HepG2 (cell line): ENCODE data around the gene ASIC3. TPM values are rescaled to one million over a fixed set of nuclear protein-coding genes. Genes with fewer than 3 reads are reported as not detected.

Experiments
- CREB1 ChIP-seq, 2 experiments: fragments of 450-650 bp in 1 of 2; IDR thresholded peaks; 2 replicates each; pipeline ENCODE4 v1.6.1; 2016 to 2017; ENCODE audit warnings: control low read depth in 1 of 2, mild to moderate bottlenecking in 1 of 2, missing compliant biosample characterization in 1 of 2, missing genetic modification characterization in 1 of 2
- CREM ChIP-seq, 2 experiments: sonication (generic) in 1 of 2; formaldehyde crosslinking in 1 of 2; IDR thresholded peaks; 2 replicates each; pipeline versions ENCODE4 v1.4.0 to v1.6.1; 2016 to 2020; ENCODE audit warnings: antibody characterized with exemption in 1 of 2, mild to moderate bottlenecking in 1 of 2, missing genetic modification reagents in 1 of 2
- HCFC1 ChIP-seq: fragments of 150-350 bp; IDR thresholded peaks from 2 replicates; pipeline ENCODE4 v1.6.1; 2014; ENCODE audit warnings: low read depth, low read length
- HDAC6 ChIP-seq: fragments of 200-600 bp; sonication (generic); IDR thresholded peaks from 2 replicates; pipeline ENCODE4 v1.7.0; 2017; ENCODE audit warnings: mild to moderate bottlenecking, antibody characterized with exemption, low read length, low read depth
- KLF13 ChIP-seq: sonication (generic); formaldehyde crosslinking; IDR thresholded peaks from 2 replicates; pipeline ENCODE4 v1.4.0; 2020; ENCODE audit warnings: mild to moderate bottlenecking, missing genetic modification reagents
- KMT2A ChIP-seq: sonication (generic); formaldehyde crosslinking; IDR thresholded peaks from 2 replicates; pipeline ENCODE4 v1.4.0; 2020; ENCODE audit warnings: missing genetic modification reagents
- NFKBIZ ChIP-seq: IDR thresholded peaks from 2 replicates; pipeline ENCODE4 v1.6.1; 2018; ENCODE audit warnings: missing genetic modification reagents, missing compliant biosample characterization
- NR2F6 ChIP-seq, 2 experiments: IDR thresholded peaks; 2 replicates each; pipeline ENCODE4 v1.6.1; 2016; ENCODE audit warnings: antibody characterized with exemption in 1 of 2, mild to moderate bottlenecking in 1 of 2
- NRL ChIP-seq: sonication (generic); formaldehyde crosslinking; IDR thresholded peaks from 2 replicates; pipeline ENCODE4 v1.5.0; 2020; ENCODE audit warnings: missing genetic modification reagents, mild to moderate bottlenecking, moderate library complexity, borderline replicate concordance
- PHF21A ChIP-seq: sonication (generic); formaldehyde crosslinking; IDR thresholded peaks from 2 replicates; pipeline ENCODE4 v1.5.0; 2020; ENCODE audit warnings: mild to moderate bottlenecking, missing genetic modification reagents
- PLRG1 ChIP-seq: fragments of 450-650 bp; conservative IDR thresholded peaks from 2 replicates; pipeline ENCODE4 v1.6.1; 2016
- RAD21 ChIP-seq: fragments of 450-650 bp; formaldehyde crosslinking; IDR thresholded peaks from 2 replicates; pipeline ENCODE4 v1.5.0; 2020; ENCODE audit warnings: mild to moderate bottlenecking
- SALL1 ChIP-seq: sonication (generic); formaldehyde crosslinking; IDR thresholded peaks from 2 replicates; pipeline ENCODE4 v1.8.0; 2022; ENCODE audit warnings: mild to moderate bottlenecking, missing genetic modification reagents
- SAP130 ChIP-seq: IDR thresholded peaks from 2 replicates; pipeline ENCODE4 v1.6.1; 2016; ENCODE audit warnings: low read depth
- SCMH1 ChIP-seq: sonication (generic); formaldehyde crosslinking; IDR thresholded peaks from 2 replicates; pipeline ENCODE4 v1.9.0; 2021; ENCODE audit warnings: missing genetic modification reagents, mild to moderate bottlenecking, borderline replicate concordance
- ZMYM4 ChIP-seq: sonication (generic); formaldehyde crosslinking; IDR thresholded peaks from 2 replicates; pipeline ENCODE4 v1.8.1; 2023; ENCODE audit warnings: mild to moderate bottlenecking, missing genetic modification reagents
- ZNF138 ChIP-seq: sonication (generic); formaldehyde crosslinking; IDR thresholded peaks from 2 replicates; pipeline ENCODE4 v1.5.0; 2020; ENCODE audit warnings: mild to moderate bottlenecking, low read depth, missing genetic modification reagents
- ZNF251 ChIP-seq: sonication (generic); formaldehyde crosslinking; IDR thresholded peaks from 2 replicates; pipeline ENCODE4 v1.9.0; 2021; ENCODE audit warnings: mild to moderate bottlenecking, missing genetic modification reagents
- ZNF34 ChIP-seq: sonication (generic); formaldehyde crosslinking; IDR thresholded peaks from 2 replicates; pipeline ENCODE4 v1.4.0; 2020; ENCODE audit warnings: mild to moderate bottlenecking, missing genetic modification reagents, borderline replicate concordance
- ZNF550 ChIP-seq: sonication (generic); formaldehyde crosslinking; IDR thresholded peaks from 2 replicates; pipeline ENCODE4 v1.4.0; 2020; ENCODE audit warnings: mild to moderate bottlenecking, missing genetic modification reagents, borderline replicate concordance
- ZNF564 ChIP-seq: sonication (generic); formaldehyde crosslinking; IDR thresholded peaks from 2 replicates; pipeline ENCODE4 v1.8.1; 2023; ENCODE audit warnings: mild to moderate bottlenecking, missing genetic modification reagents
- ZNF644 ChIP-seq: IDR thresholded peaks from 2 replicates; pipeline ENCODE4 v1.6.1; 2016; ENCODE audit warnings: low read depth
- ZNF747 ChIP-seq: sonication (generic); formaldehyde crosslinking; IDR thresholded peaks from 2 replicates; pipeline ENCODE4 v1.8.1; 2023; ENCODE audit warnings: missing genetic modification reagents, mild to moderate bottlenecking, borderline replicate concordance
- ZSCAN20 ChIP-seq: sonication (generic); formaldehyde crosslinking; IDR thresholded peaks from 2 replicates; pipeline ENCODE4 v1.4.0; 2020; ENCODE audit warnings: missing genetic modification reagents, mild to moderate bottlenecking, borderline replicate concordance
- ZZZ3 ChIP-seq: sonication (generic); formaldehyde crosslinking; IDR thresholded peaks from 2 replicates; pipeline ENCODE4 v1.4.0; 2020; ENCODE audit warnings: missing genetic modification reagents, mild to moderate bottlenecking, borderline replicate concordance
- polyA plus RNA-seq, 8 experiments: library from polyadenylated mRNA; depleted of rRNA in 3 of 8; stranded (reverse) in 7 of 8; unstranded in 1 of 8; fragments of >200 nt; fragmentation: Illumina TruSeq in 4 of 8; extraction: Trizol in 4 of 8; gene quantifications; 2 replicates each; pipeline versions ENCODE4 v1.2.1 to v1.2.3, GENCODE V29; 2011 to 2016; ENCODE audit warnings: low read depth in 4 of 8, missing spikeins in 1 of 8, mixed read lengths in 1 of 8; ENCODE audit not compliant: insufficient read depth in 1 of 8
- total RNA-seq, 5 experiments: library from RNA; depleted of rRNA; stranded (reverse); fragments of >200 nt; fragmentation: Illumina TruSeq; extraction: Trizol; gene quantifications; 2 replicates each; pipeline ENCODE4 v1.2.3, GENCODE V29; 2016; ENCODE audit warnings: low read depth in 1 of 5
- TF ChIP-seq, protein P1 (sequence below): IDR thresholded peaks from 2 replicates; pipeline ENCODE4 v1.6.1; 2016; ENCODE audit warnings: low read depth, borderline replicate concordance
- TF ChIP-seq, protein P2 (sequence below), 2 experiments: sonication (generic) in 1 of 2; formaldehyde crosslinking in 1 of 2; IDR thresholded peaks; 2 replicates each; pipeline versions ENCODE4 v1.4.0 to v1.6.1; 2018 to 2020; ENCODE audit warnings: missing genetic modification reagents in 2 of 2, borderline replicate concordance in 1 of 2, low read depth in 1 of 2, mild to moderate bottlenecking in 1 of 2, missing biosample characterization in 1 of 2
- TF ChIP-seq, protein P3 (sequence below): sonication (generic); formaldehyde crosslinking; conservative IDR thresholded peaks from 2 replicates; pipeline ENCODE4 v1.4.0; 2020; ENCODE audit warnings: missing genetic modification reagents
- TF ChIP-seq, protein P4 (sequence below): sonication (generic); formaldehyde crosslinking; IDR thresholded peaks from 2 replicates; pipeline ENCODE4 v1.5.0; 2020; ENCODE audit warnings: missing genetic modification reagents

ASIC3 gene
- total and polyA plus RNA-seq, 2 of the 13 experiments (the other 11 are each of a cell fraction or from before 2014, with no cell fraction given) = 0.51 TPM; not detected in 1

DNA sequence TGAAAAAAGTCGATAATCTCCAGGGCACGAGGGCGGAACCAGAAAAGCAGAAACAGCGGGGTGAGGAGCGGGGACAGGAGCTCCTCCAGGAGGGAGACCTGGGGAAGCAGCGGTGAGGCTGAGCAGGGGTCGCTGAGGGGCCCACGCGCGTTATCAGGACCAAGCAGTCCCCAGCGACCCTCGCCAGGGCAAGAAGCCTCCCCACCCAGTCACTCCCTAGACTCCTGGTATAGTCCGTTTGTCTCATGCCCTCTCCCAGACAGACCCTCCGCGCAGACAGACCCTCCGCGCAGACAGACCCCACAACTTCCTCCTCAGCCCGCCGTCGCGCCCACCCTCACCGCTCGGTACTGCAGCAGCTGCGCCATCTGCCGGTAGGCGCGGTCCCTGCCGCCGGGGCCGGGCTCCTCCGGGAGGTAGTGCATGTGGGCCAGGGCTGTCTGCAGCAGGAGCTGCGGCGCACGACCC is 30.3 kb upstream of the ASIC3 start (continued):
- TF ChIP-seq, protein P1, sequence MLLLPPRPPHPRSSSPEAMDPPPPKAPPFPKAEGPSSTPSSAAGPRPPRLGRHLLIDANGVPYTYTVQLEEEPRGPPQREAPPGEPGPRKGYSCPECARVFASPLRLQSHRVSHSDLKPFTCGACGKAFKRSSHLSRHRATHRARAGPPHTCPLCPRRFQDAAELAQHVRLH (CRISPR knock-in tag) = no peak
- TF ChIP-seq SALL1 (CRISPR knock-in tag) (peak; percentile 52; the same call in 1 of the 2 replicates), CREM (IDR thresholded peaks at IDR 0.05) (no peak), CREM (CRISPR knock-in tag; IDR thresholded peaks at IDR 0.05) (no peak), NRL (CRISPR knock-in tag) (no peak), NR2F6 (IDR thresholded peaks at IDR 0.05) (no peak), NR2F6 (CRISPR knock-in tag; IDR thresholded peaks at IDR 0.05) (no peak), HCFC1 (no peak), PLRG1 (no peak), HDAC6 (no peak), ZMYM4 (CRISPR knock-in tag) (no peak), SAP130 (CRISPR knock-in tag) (peak; percentile 55; the same call in 1 of the 2 replicates), NFKBIZ (CRISPR knock-in tag) (no peak), ZNF564 (no peak), ZNF34 (no peak), ZSCAN20 (CRISPR knock-in tag) (no peak), PHF21A (CRISPR knock-in tag) (no peak), RAD21 (CRISPR knock-in tag) (peak; percentile 67), ZNF550 (CRISPR knock-in tag) (no peak), KMT2A (CRISPR knock-in tag) (no peak), ZNF251 (CRISPR knock-in tag) (no peak), ZNF644 (CRISPR knock-in tag) (no peak), ZNF747 (CRISPR knock-in tag) (no peak), KLF13 (CRISPR knock-in tag) (no peak), ZNF138 (CRISPR knock-in tag) (no peak), SCMH1 (CRISPR knock-in tag) (no peak), ZZZ3 (CRISPR knock-in tag) (no peak), CREB1 (IDR thresholded peaks at IDR 0.05) (no peak), CREB1 (CRISPR knock-in tag; IDR thresholded peaks at IDR 0.05) (no peak)
- TF ChIP-seq, protein P2, sequence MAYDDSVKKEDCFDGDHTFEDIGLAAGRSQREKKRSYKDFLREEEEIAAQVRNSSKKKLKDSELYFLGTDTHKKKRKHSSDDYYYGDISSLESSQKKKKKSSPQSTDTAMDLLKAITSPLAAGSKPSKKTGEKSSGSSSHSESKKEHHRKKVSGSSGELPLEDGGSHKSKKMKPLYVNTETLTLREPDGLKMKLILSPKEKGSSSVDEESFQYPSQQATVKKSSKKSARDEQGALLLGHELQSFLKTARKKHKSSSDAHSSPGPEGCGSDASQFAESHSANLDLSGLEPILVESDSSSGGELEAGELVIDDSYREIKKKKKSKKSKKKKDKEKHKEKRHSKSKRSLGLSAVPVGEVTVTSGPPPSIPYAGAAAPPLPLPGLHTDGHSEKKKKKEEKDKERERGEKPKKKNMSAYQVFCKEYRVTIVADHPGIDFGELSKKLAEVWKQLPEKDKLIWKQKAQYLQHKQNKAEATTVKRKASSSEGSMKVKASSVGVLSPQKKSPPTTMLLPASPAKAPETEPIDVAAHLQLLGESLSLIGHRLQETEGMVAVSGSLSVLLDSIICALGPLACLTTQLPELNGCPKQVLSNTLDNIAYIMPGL (CRISPR knock-in tag; IDR thresholded peaks at IDR 0.05; ENCODE audit: borderline replicate concordance in 1 of 2, low read depth in 1 of 2) = peak; percentile 85 to 95
- TF ChIP-seq, protein P3, sequence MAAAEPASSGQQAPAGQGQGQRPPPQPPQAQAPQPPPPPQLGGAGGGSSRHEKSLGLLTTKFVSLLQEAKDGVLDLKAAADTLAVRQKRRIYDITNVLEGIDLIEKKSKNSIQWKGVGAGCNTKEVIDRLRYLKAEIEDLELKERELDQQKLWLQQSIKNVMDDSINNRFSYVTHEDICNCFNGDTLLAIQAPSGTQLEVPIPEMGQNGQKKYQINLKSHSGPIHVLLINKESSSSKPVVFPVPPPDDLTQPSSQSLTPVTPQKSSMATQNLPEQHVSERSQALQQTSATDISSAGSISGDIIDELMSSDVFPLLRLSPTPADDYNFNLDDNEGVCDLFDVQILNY (CRISPR knock-in tag) = no peak
- TF ChIP-seq, protein P4, sequence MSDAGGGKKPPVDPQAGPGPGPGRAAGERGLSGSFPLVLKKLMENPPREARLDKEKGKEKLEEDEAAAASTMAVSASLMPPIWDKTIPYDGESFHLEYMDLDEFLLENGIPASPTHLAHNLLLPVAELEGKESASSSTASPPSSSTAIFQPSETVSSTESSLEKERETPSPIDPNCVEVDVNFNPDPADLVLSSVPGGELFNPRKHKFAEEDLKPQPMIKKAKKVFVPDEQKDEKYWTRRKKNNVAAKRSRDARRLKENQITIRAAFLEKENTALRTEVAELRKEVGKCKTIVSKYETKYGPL = no peak
